ENCODE measurements around the gene TBC1D22A. TPM values are rescaled to one million over a fixed set of nuclear protein-coding genes. Genes with fewer than 3 reads are reported as not detected.

TBC1D22A gene
- total RNA-seq, 2 donors from 2014 or later: 21.0 to 27.9 TPM

GRCh38 chr22:46783721-46784120, 21.3 kb downstream of the TBC1D22A start:
- no peaks in the 10 kb centered on the region for H3K27me3 Mint-ChIP-seq (ENCODE audit: insufficient read depth)
- no peak for TF ChIP-seq CTCF (conservative IDR thresholded peaks at IDR 0.05)

GRCh38 chr22:46788441-46789172, 26.2 kb downstream of the TBC1D22A start:
- H3K27ac Mint-ChIP-seq: no peak overlapping the region
- Histone ChIP-seq H3K4me1 (ENCODE audit: control insufficient read depth, insufficient read depth, low read length) (no peaks in the 10 kb centered on the region), H3K9ac (ENCODE audit: extremely low read depth, low read length, poor library complexity, severe bottlenecking) (no peak overlapping the region), H3K9me3 (ENCODE audit: control insufficient read depth, low read length) (peaks cover 5% of the 10 kb centered on the region), H3K4me3 (ENCODE audit: low read length) (no peak overlapping the region), H3K27ac (ENCODE audit: low read depth, low read length) (no peak overlapping the region), H3K36me3 (ENCODE audit: control insufficient read depth, insufficient read depth, low read length) (peaks cover 22% of the 10 kb centered on the region), H3K27me3 (ENCODE audit: control insufficient read depth, insufficient read depth, low read length, poor library complexity, severe bottlenecking) (no peaks in the 10 kb centered on the region)
- WGBS, 2 experiments (ENCODE audit: insufficient coverage in 1 of 2, insufficient read length in 1 of 2): 89 to 91% methylated on average over 7 to 9 of the region's 9 CpGs
- peaks cover 3% of the 10 kb centered on the region for H3K36me3 Mint-ChIP-seq (ENCODE audit: low read depth)
- DNase-seq: no peak
- H3K4me3 Mint-ChIP-seq: no peak overlapping the region
- TF ChIP-seq CTCF (conservative IDR thresholded peaks at IDR 0.05): no peak
- no peaks in the 10 kb centered on the region for H3K9me3 Mint-ChIP-seq
- H3K4me1 Mint-ChIP-seq: no peaks in the 10 kb centered on the region
- no peaks in the 10 kb centered on the region for H3K27me3 Mint-ChIP-seq (ENCODE audit: insufficient read depth)

More at GRCh38 chr22:46783721-46784120, 21.3 kb downstream of the TBC1D22A start:
- H3K9me3 Mint-ChIP-seq: no peaks in the 10 kb centered on the region
- H3K4me1 Mint-ChIP-seq: no peaks in the 10 kb centered on the region
- WGBS, 2 experiments (ENCODE audit: insufficient coverage in 1 of 2, insufficient read length in 1 of 2): 96 to 97% methylated on average over 3 of the region's 3 CpGs
- H3K4me1 ChIP-seq (ENCODE audit: control insufficient read depth, insufficient read depth, low read length): no peaks in the 10 kb centered on the region
- H3K27ac Mint-ChIP-seq: no peak overlapping the region
- H3K9ac ChIP-seq (ENCODE audit: extremely low read depth, low read length, poor library complexity, severe bottlenecking): no peak overlapping the region
- H3K27ac ChIP-seq (ENCODE audit: low read depth, low read length): no peak overlapping the region
- no peak overlapping the region for H3K4me3 Mint-ChIP-seq
- no peaks in the 10 kb centered on the region for H3K27me3 ChIP-seq (ENCODE audit: control insufficient read depth, insufficient read depth, low read length, poor library complexity, severe bottlenecking)
- H3K4me3 ChIP-seq (ENCODE audit: low read length): no peak overlapping the region
- peaks cover 12% of the 10 kb centered on the region for H3K36me3 ChIP-seq (ENCODE audit: control insufficient read depth, insufficient read depth, low read length)
- H3K36me3 Mint-ChIP-seq (ENCODE audit: low read depth): no peaks in the 10 kb centered on the region
- peaks cover 5% of the 10 kb centered on the region for H3K9me3 ChIP-seq (ENCODE audit: control insufficient read depth, low read length)
- no peak for DNase-seq

- TF ChIP-seq CTCF (conservative IDR thresholded peaks at IDR 0.05): no peak
- H3K4me3 Mint-ChIP-seq: no peak overlapping the region
- Histone ChIP-seq H3K9ac (ENCODE audit: extremely low read depth, low read length, poor library complexity, severe bottlenecking) (no peak overlapping the region), H3K4me1 (ENCODE audit: control insufficient read depth, insufficient read depth, low read length) (no peaks in the 10 kb centered on the region), H3K27ac (ENCODE audit: low read depth, low read length) (no peak overlapping the region), H3K27me3 (ENCODE audit: control insufficient read depth, insufficient read depth, low read length, poor library complexity, severe bottlenecking) (no peaks in the 10 kb centered on the region), H3K9me3 (ENCODE audit: control insufficient read depth, low read length) (peaks cover 5% of the 10 kb centered on the region), H3K36me3 (ENCODE audit: control insufficient read depth, insufficient read depth, low read length) (peaks cover 20% of the 10 kb centered on the region), H3K4me3 (ENCODE audit: low read length) (no peak overlapping the region)
- WGBS, 2 experiments (ENCODE audit: insufficient coverage in 1 of 2, insufficient read length in 1 of 2): 93 to 96% methylated on average over 8 to 10 of the region's 10 CpGs
- H3K27me3 Mint-ChIP-seq (ENCODE audit: insufficient read depth): no peaks in the 10 kb centered on the region
- H3K27ac Mint-ChIP-seq: no peak overlapping the region
- no peaks in the 10 kb centered on the region for H3K9me3 Mint-ChIP-seq
- DNase-seq: peak; percentile 47
- peaks cover 7% of the 10 kb centered on the region for H3K36me3 Mint-ChIP-seq (ENCODE audit: low read depth)
- H3K4me1 Mint-ChIP-seq: no peaks in the 10 kb centered on the region
These were observed 27.5 kb downstream of the TBC1D22A start for GRCh38 chr22:46789992-46790391.

All from endodermal cell (in vitro differentiated cells).